SJSA1 (cell line): ENCODE measurements around the gene HSPB9. TPM values are rescaled to one million over a fixed set of nuclear protein-coding genes. Genes with fewer than 3 reads are reported as not detected.

Experiments used
- DNase-seq, 2 experiments: peaks; one replicate each; pipeline ENCODE4 v3.0.0-alpha.2; 2015 to 2020; ENCODE audit warnings: low spot score in 2 of 2, low read depth in 1 of 2
- H3K27ac ChIP-seq: fragments of 250-450 bp; sonication (Bioruptor Pico); 2 replicates; pipeline ENCODE4 v1.5.1; 2020; ENCODE audit warnings: mild to moderate bottlenecking, moderate library complexity
- H3K27me3 ChIP-seq: fragments of 250-450 bp; sonication (Bioruptor Pico); replicated peaks from 2 replicates; pipeline ENCODE4 v1.5.1; 2020; ENCODE audit warnings: mild to moderate bottlenecking, moderate library complexity
- H3K36me3 ChIP-seq: fragments of 250-450 bp; sonication (Bioruptor Pico); 2 replicates; pipeline ENCODE4 v1.5.1; 2020; ENCODE audit warnings: mild to moderate bottlenecking
- H3K4me1 ChIP-seq: fragments of 250-450 bp; sonication (Bioruptor Pico); replicated peaks from 2 replicates; pipeline ENCODE4 v1.6.1; 2021; ENCODE audit warnings: mild to moderate bottlenecking
- H3K4me3 ChIP-seq: fragments of 250-450 bp; sonication (Bioruptor Pico); 2 replicates; pipeline ENCODE4 v1.5.1; 2020; ENCODE audit warnings: mild to moderate bottlenecking
- H3K9me3 ChIP-seq: fragments of 250-450 bp; sonication (Bioruptor Pico); replicated peaks from 2 replicates; pipeline ENCODE4 v1.5.1; 2020; ENCODE audit warnings: mild to moderate bottlenecking
- total RNA-seq: library from RNA; depleted of rRNA; stranded (reverse); fragments of >200 nt; shearing (Covaris generic); gene quantifications from 2 replicates; pipeline ENCODE4 v1.2.3, GENCODE V29; 2014

The HSPB9 gene
- total RNA-seq, 1 experiment from 2014 or later: not detected

GRCh38 chr17:42092939-42093338, 29.7 kb upstream of the HSPB9 start:
- Histone ChIP-seq H3K27ac (no peak overlapping the region), H3K9me3 (no peaks in the 10 kb centered on the region), H3K4me1 (no peaks in the 10 kb centered on the region), H3K4me3 (no peak overlapping the region), H3K27me3 (0 out of 2 replicates have a peak, but pooled peaks cover 5% of the 10 kb centered on the region), H3K36me3 (no peaks in the 10 kb centered on the region)
- DNase-seq: no peak

- no peaks in the 10 kb centered on the region for H3K4me1 ChIP-seq
- H3K27ac ChIP-seq: no peak overlapping the region
- H3K27me3 ChIP-seq: 0 out of 2 replicates have a peak, but pooled peaks cover 2% of the 10 kb centered on the region
- H3K4me3 ChIP-seq: no peak overlapping the region
- DNase-seq: no peak
- no peaks in the 10 kb centered on the region for H3K36me3 ChIP-seq
- no peaks in the 10 kb centered on the region for H3K9me3 ChIP-seq
Measured at GRCh38 chr17:42094375-42095069, 28.1 kb upstream of the HSPB9 start.

GRCh38 chr17:42096360-42097111, 26.1 kb upstream of the HSPB9 start:
- no peak for DNase-seq
- Histone ChIP-seq H3K4me3 (no peak overlapping the region), H3K4me1 (no peaks in the 10 kb centered on the region), H3K36me3 (no peaks in the 10 kb centered on the region), H3K27ac (no peak overlapping the region), H3K9me3 (no peaks in the 10 kb centered on the region), H3K27me3 (no peaks in the 10 kb centered on the region)

- no peaks in the 10 kb centered on the region for H3K27me3 ChIP-seq
- no peaks in the 10 kb centered on the region for H3K36me3 ChIP-seq
- no peak within 1 kb of the TSS for H3K27ac ChIP-seq
- no peaks in the 10 kb centered on the region for H3K9me3 ChIP-seq
- DNase-seq: no peak
- H3K4me3 ChIP-seq: no peak within 1 kb of the TSS
- H3K4me1 ChIP-seq: no peaks in the 10 kb centered on the region
Measured at GRCh38 chr17:42097691-42098631, 24.6 kb upstream of the HSPB9 start, which contains the start of gene ZNF385C. Gene ZNF385C (minus strand): TSS chr17:42098473. CDS start chr17:42063056, 35,417 bp downstream.

GRCh38 chr17:42098730-42099399, 23.7 kb upstream of the HSPB9 start:
- no peaks in the 10 kb centered on the region for H3K36me3 ChIP-seq
- H3K4me1 ChIP-seq: no peaks in the 10 kb centered on the region
- H3K27me3 ChIP-seq: no peaks in the 10 kb centered on the region
- no peak overlapping the region for H3K27ac ChIP-seq
- DNase-seq: no peak
- H3K9me3 ChIP-seq: no peaks in the 10 kb centered on the region
- H3K4me3 ChIP-seq: no peak overlapping the region

GRCh38 chr17:42101513-42102292, 20.9 kb upstream of the HSPB9 start:
- Histone ChIP-seq H3K4me1 (no peaks in the 10 kb centered on the region), H3K9me3 (no peaks in the 10 kb centered on the region), H3K36me3 (no peaks in the 10 kb centered on the region), H3K27ac (no peak overlapping the region), H3K4me3 (no peak overlapping the region), H3K27me3 (no peaks in the 10 kb centered on the region)
- DNase-seq: peak; percentile 51 to 78

- H3K4me3 ChIP-seq: no peak overlapping the region
Measured at GRCh38 chr17:42103221-42103954, 19.2 kb upstream of the HSPB9 start.

GRCh38 chr17:42104264-42104663, 18.3 kb upstream of the HSPB9 start:
- no peaks in the 10 kb centered on the region for H3K9me3 ChIP-seq
- H3K27me3 ChIP-seq: no peaks in the 10 kb centered on the region
- H3K36me3 ChIP-seq: no peaks in the 10 kb centered on the region
- no peak overlapping the region for H3K4me3 ChIP-seq
- H3K27ac ChIP-seq: no peak overlapping the region
- DNase-seq: no peak
- H3K4me1 ChIP-seq: no peaks in the 10 kb centered on the region

More at GRCh38 chr17:42103221-42103954, 19.2 kb upstream of the HSPB9 start:
- no peaks in the 10 kb centered on the region for H3K4me1 ChIP-seq
- no peak for DNase-seq
- no peaks in the 10 kb centered on the region for H3K36me3 ChIP-seq
- H3K27me3 ChIP-seq: no peaks in the 10 kb centered on the region
- H3K27ac ChIP-seq: no peak overlapping the region
- H3K9me3 ChIP-seq: no peaks in the 10 kb centered on the region

GRCh38 chr17:42106009-42106408, 16.6 kb upstream of the HSPB9 start:
- H3K36me3 ChIP-seq: no peaks in the 10 kb centered on the region
- H3K4me3 ChIP-seq: no peak overlapping the region
- no peak overlapping the region for H3K27ac ChIP-seq
- H3K9me3 ChIP-seq: no peaks in the 10 kb centered on the region
- H3K4me1 ChIP-seq: no peaks in the 10 kb centered on the region
- no peak for DNase-seq
- H3K27me3 ChIP-seq: no peaks in the 10 kb centered on the region

- no peak for DNase-seq
- Histone ChIP-seq H3K9me3 (no peaks in the 10 kb centered on the region), H3K27ac (no peak overlapping the region), H3K36me3 (no peaks in the 10 kb centered on the region), H3K4me1 (peaks cover 10% of the 10 kb centered on the region), H3K27me3 (no peaks in the 10 kb centered on the region), H3K4me3 (no peak overlapping the region)
Measured at GRCh38 chr17:42107124-42107523, 15.5 kb upstream of the HSPB9 start.

- Histone ChIP-seq H3K36me3 (peaks cover 3% of the 10 kb centered on the region), H3K9me3 (no peaks in the 10 kb centered on the region), H3K27me3 (no peaks in the 10 kb centered on the region), H3K4me3 (no peak overlapping the region), H3K27ac (no peak overlapping the region), H3K4me1 (peaks cover 15% of the 10 kb centered on the region)
- no peak for DNase-seq
Measured at GRCh38 chr17:42107597-42108576, 14.7 kb upstream of the HSPB9 start.
